OCI-LY7 (cell line): ENCODE measurements around the gene TSEN15. TPM values are rescaled to one million over a fixed set of nuclear protein-coding genes. Genes with fewer than 3 reads are reported as not detected.

Source experiments
- BruUV-seq: library from RNA; stranded (reverse); fragments of 400-500 nt; replicated peaks from 2 replicates; lab custom pipeline; 2021; lab: Mats Ljungman, UMichigan
- CTCF ChIA-PET: fragments of 300-600 bp; sonication (Branson Sonifier 250); formaldehyde crosslinking; loops from one replicate; lab custom pipeline; 2022; ENCODE audit warnings: antibody characterized with exemption; ENCODE audit not compliant: unreplicated experiment; lab: Charles Lee
- POLR2A ChIA-PET: fragments of 300-600 bp; sonication (Branson Sonifier 250); formaldehyde crosslinking; loops from one replicate; lab custom pipeline; 2022; ENCODE audit warnings: antibody characterized with exemption; lab: Charles Lee
- DNase-seq: peaks from one replicate; pipeline ENCODE4 v3.0.0-alpha.2; 2015; ENCODE audit warnings: low spot score
- H2AFZ ChIP-seq: fragments of 200-600 bp; sonication (generic), shearing (Covaris generic); 2 replicates; pipeline ENCODE4 v1.6.1; 2014; ENCODE audit warnings: mild to moderate bottlenecking, antibody characterized with exemption, low read length, moderate library complexity
- H3K27ac ChIP-seq: fragments of 200-600 bp; sonication (generic); 2 replicates; pipeline ENCODE4 v1.5.1; 2014; ENCODE audit warnings: mixed run types, low read depth, mild to moderate bottlenecking, moderate library complexity, low read length, inconsistent platforms; ENCODE audit not compliant: poor library complexity, severe bottlenecking
- H3K36me3 ChIP-seq: fragments of 200-600 bp; sonication (generic); 2 replicates; pipeline ENCODE4 v1.6.1; 2014; ENCODE audit warnings: mild to moderate bottlenecking, antibody characterized with exemption, low read length, moderate library complexity, mixed read lengths; ENCODE audit not compliant: insufficient read depth
- H3K4me1 ChIP-seq: fragments of 200-600 bp; sonication (generic); 2 replicates; pipeline ENCODE4 v1.5.1; 2014; ENCODE audit warnings: mild to moderate bottlenecking, low read length; ENCODE audit not compliant: insufficient read depth, poor library complexity, severe bottlenecking
- H3K4me2 ChIP-seq: fragments of 200-600 bp; sonication (generic); 2 replicates; pipeline ENCODE4 v1.6.1; 2014; ENCODE audit warnings: mild to moderate bottlenecking, low read length
- H3K4me3 ChIP-seq: fragments of 200-600 bp; sonication (generic); 2 replicates; pipeline ENCODE4 v1.5.1; 2014; ENCODE audit warnings: mild to moderate bottlenecking, low read depth, low read length; ENCODE audit not compliant: poor library complexity, severe bottlenecking
- H3K79me2 ChIP-seq: fragments of 200-600 bp; sonication (generic); 2 replicates; pipeline ENCODE4 v1.6.1; 2016; ENCODE audit warnings: low read depth, mild to moderate bottlenecking, low read length, moderate library complexity, mixed read lengths; ENCODE audit not compliant: insufficient read depth
- H3K9me2 ChIP-seq: fragments of 200-600 bp; sonication (generic); 2 replicates; pipeline ENCODE4 v1.6.1; 2016; ENCODE audit warnings: mild to moderate bottlenecking, low read length, mixed read lengths; ENCODE audit not compliant: insufficient read depth
- H3K9me3 ChIP-seq: fragments of 200-600 bp; sonication (generic); 2 replicates; pipeline ENCODE4 v1.6.1; 2014; ENCODE audit warnings: mild to moderate bottlenecking, mixed run types, low read length, mixed read lengths
- H4K20me1 ChIP-seq: fragments of 200-600 bp; sonication (generic); 2 replicates; pipeline ENCODE4 v1.6.1; 2014; ENCODE audit warnings: mild to moderate bottlenecking, antibody characterized with exemption, low read length, moderate library complexity, mixed read lengths; ENCODE audit not compliant: insufficient read depth
- CTCF ChIP-seq: fragments of 200-600 bp; sonication (generic); conservative IDR thresholded peaks from 2 replicates; pipeline ENCODE4 v1.5.1; 2014; ENCODE audit warnings: mild to moderate bottlenecking, antibody characterized with exemption, low read length, moderate library complexity, mixed read lengths
- EZH2phosphoT487 ChIP-seq: fragments of 200-600 bp; sonication (generic); IDR thresholded peaks from 2 replicates; pipeline ENCODE4 v1.6.1; 2018; ENCODE audit warnings: low read depth, borderline replicate concordance, mild to moderate bottlenecking, mixed run types, antibody characterized with exemption, low read length, moderate library complexity, mixed read lengths
- intact Hi-C: fragments of 100-400 bp; cut with micrococcal nuclease; formaldehyde crosslinking; loops from one replicate; pipeline ENCODE4 v1.10.0; 2022; ENCODE audit not compliant: unreplicated experiment
- total RNA-seq, 2 experiments: library from RNA; depleted of rRNA in 1 of 2; stranded (reverse); fragments of >200 nt in 1 of 2; shearing (Covaris generic) in 1 of 2; gene quantifications; 2 replicates each; pipeline ENCODE4 v1.2.3, GENCODE V29; 2014 to 2022

TSEN15 gene
- total RNA-seq, 2 experiments from 2014 or later = 42.5 to 45.1 TPM

- Histone ChIP-seq H3K4me1 (no peaks in the 10 kb centered on the region), H4K20me1 (no peaks in the 10 kb centered on the region), H3K9me2 (no peaks in the 10 kb centered on the region), H3K4me2 (no peak overlapping the region), H3K79me2 (no peaks in the 10 kb centered on the region), H3K27ac (no peak overlapping the region), H3K9me3 (no peaks in the 10 kb centered on the region; the same call in 1 of the 2 replicates), H3K36me3 (no peaks in the 10 kb centered on the region), H2AFZ (no peak overlapping the region), H3K4me3 (no peak overlapping the region)
- intact Hi-C loops = loop anchor here (1.0 kb wide), 1 partner anchor 147 kb away; no protein-coding TSS in a partner anchor
- ChIA-PET CTCF (no interaction called here), POLR2A (interaction anchor here (0.6 kb wide), 1 partner anchor 292 kb away, joined by 3 read pairs; no protein-coding TSS in a partner anchor)
- no TSS peak for BruUV-seq
- DNase-seq = peak; percentile 49
- TF ChIP-seq CTCF (peak; percentile 84), EZH2phosphoT487 (no peak)
Measured at GRCh38 chr1:184075055-184076029, 23.8 kb downstream of the TSEN15 start.

- Histone ChIP-seq H3K4me3 (no peak overlapping the region), H3K27ac (no peak overlapping the region), H2AFZ (no peak overlapping the region), H3K4me1 (no peaks in the 10 kb centered on the region), H3K4me2 (no peak overlapping the region), H3K9me2 (no peaks in the 10 kb centered on the region), H3K36me3 (no peaks in the 10 kb centered on the region), H4K20me1 (no peaks in the 10 kb centered on the region), H3K79me2 (no peaks in the 10 kb centered on the region), H3K9me3 (no peaks in the 10 kb centered on the region; the same call in 1 of the 2 replicates)
- no TSS peak for BruUV-seq
- ChIA-PET CTCF (no interaction called here), POLR2A (no interaction called here)
- intact Hi-C loops = no loop called here
- no peak for DNase-seq
- TF ChIP-seq CTCF (no peak), EZH2phosphoT487 (no peak)
Measured at GRCh38 chr1:184078564-184079249, 27.2 kb downstream of the TSEN15 start.
